IMR-90 (cell line): Measurements from ENCODE around the gene AP3B1. TPM values are rescaled to one million over a fixed set of nuclear protein-coding genes. Genes with fewer than 3 reads are reported as not detected.
A peak's percentile ranks its signal among the peaks of the same experiment; 100 is the strongest.

Source experiments
- ATAC-seq: fragments of 200-7000 bp; cut with Tn5 transposase; 2 replicates; pipeline ENCODE4 v1.9.1; 2020; ENCODE audit warnings: low read depth, mild to moderate bottlenecking, moderate library complexity
- BruUV-seq: library from RNA; stranded (reverse); fragments of 400-500 nt; replicated peaks from 2 replicates; lab custom pipeline; 2021; lab: Mats Ljungman, UMichigan
- CTCF ChIA-PET: fragments of 300-600 bp; formaldehyde crosslinking; extraction: SDS; loops from one replicate; lab custom pipeline; 2021; ENCODE audit warnings: antibody characterized with exemption; lab: Yijun Ruan, JAX
- POLR2A ChIA-PET: fragments of 300-600 bp; sonication (Branson Sonifier 250); formaldehyde crosslinking; loops from one replicate; lab custom pipeline; 2022; ENCODE audit warnings: antibody characterized with exemption; ENCODE audit not compliant: unreplicated experiment; lab: Charles Lee
- DNase-seq: peaks from one replicate; pipeline ENCODE4 v3.0.0; 2013
- H2AFZ ChIP-seq: replicated peaks from 2 replicates; pipeline ENCODE3; 2013; ENCODE audit warnings: low read length, mild to moderate bottlenecking; ENCODE audit not compliant: poor library complexity
- H2AK5ac ChIP-seq: 2 replicates; pipeline ENCODE4 v1.6.1; 2013; ENCODE audit warnings: low read depth, low read length, inconsistent platforms
- H2AK9ac ChIP-seq: replicated peaks from 2 replicates; pipeline ENCODE3; 2013; ENCODE audit warnings: mild to moderate bottlenecking, low read depth, low read length, moderate library complexity; ENCODE audit not compliant: poor library complexity
- H2BK120ac ChIP-seq: 2 replicates; pipeline ENCODE4 v1.6.1; 2013; ENCODE audit warnings: low read depth, low read length, inconsistent platforms
- H2BK15ac ChIP-seq: 3 replicates; pipeline ENCODE4 v1.6.1; 2013; ENCODE audit warnings: low read depth, low read length, inconsistent platforms
- H2BK20ac ChIP-seq: 2 replicates; pipeline ENCODE4 v1.6.1; 2013; ENCODE audit warnings: low read depth, mild to moderate bottlenecking, inconsistent platforms, low read length, moderate library complexity
- H2BK5ac ChIP-seq: 2 replicates; pipeline ENCODE4 v1.6.1; 2013; ENCODE audit warnings: mild to moderate bottlenecking, low read depth, low read length, inconsistent platforms; ENCODE audit not compliant: poor library complexity, severe bottlenecking
- H3K14ac ChIP-seq: replicated peaks from 2 replicates; pipeline ENCODE4 v1.6.1; 2013; ENCODE audit warnings: low read depth, low read length, inconsistent platforms
- H3K18ac ChIP-seq: 2 replicates; pipeline ENCODE4 v1.6.1; 2013; ENCODE audit warnings: low read depth, low read length, control low read depth
- H3K23ac ChIP-seq: 2 replicates; pipeline ENCODE4 v1.6.1; 2013; ENCODE audit warnings: low read depth, low read length, inconsistent platforms
- H3K27ac ChIP-seq: 2 replicates; pipeline ENCODE4 v1.5.1; 2013; ENCODE audit warnings: mild to moderate bottlenecking, control low read depth, low read length; ENCODE audit not compliant: insufficient read depth
- H3K27me3 ChIP-seq: 2 replicates; pipeline ENCODE4 v1.6.1; 2013; ENCODE audit warnings: low read length; ENCODE audit not compliant: control insufficient read depth, insufficient read depth
- H3K36me3 ChIP-seq: 2 replicates; pipeline ENCODE4 v1.6.1; 2013; ENCODE audit warnings: low read length, mixed read lengths; ENCODE audit not compliant: control insufficient read depth, insufficient read depth
- H3K4ac ChIP-seq: 2 replicates; pipeline ENCODE4 v1.6.1; 2013; ENCODE audit warnings: low read depth, low read length, inconsistent platforms
- H3K4me1 ChIP-seq: 2 replicates; pipeline ENCODE4 v1.6.1; 2013; ENCODE audit warnings: low read length, mixed read lengths; ENCODE audit not compliant: control insufficient read depth, insufficient read depth
- H3K4me2 ChIP-seq: 2 replicates; pipeline ENCODE4 v1.6.1; 2013; ENCODE audit warnings: low read depth, mild to moderate bottlenecking, control low read depth, low read length, moderate library complexity
- H3K4me3 ChIP-seq: 2 replicates; pipeline ENCODE4 v1.5.1; 2013; ENCODE audit warnings: low read depth, mild to moderate bottlenecking, control low read depth, low read length, moderate library complexity; ENCODE audit not compliant: insufficient read depth
- H3K56ac ChIP-seq: 2 replicates; pipeline ENCODE4 v1.6.1; 2013; ENCODE audit warnings: low read length, inconsistent platforms; ENCODE audit not compliant: insufficient read depth; ENCODE audit errors: extremely low read depth
- H3K79me1 ChIP-seq, 2 experiments: 2 replicates each; pipeline ENCODE4 v1.6.1; 2013; ENCODE audit warnings: low read length in 2 of 2, inconsistent platforms in 1 of 2, low read depth in 1 of 2
- H3K9ac ChIP-seq: 2 replicates; pipeline ENCODE4 v1.6.1; 2013; ENCODE audit warnings: low read depth, low read length, control low read depth
- H3K9me1 ChIP-seq: 2 replicates; pipeline ENCODE4 v1.6.1; 2013; ENCODE audit warnings: low read length, inconsistent platforms; ENCODE audit not compliant: insufficient read depth
- H3K9me3 ChIP-seq: 2 replicates; pipeline ENCODE4 v1.6.1; 2013; ENCODE audit warnings: low read length; ENCODE audit not compliant: control insufficient read depth, insufficient read depth
- H4K20me1 ChIP-seq: 2 replicates; pipeline ENCODE4 v1.6.1; 2013; ENCODE audit warnings: low read length, inconsistent platforms; ENCODE audit not compliant: insufficient read depth
- H4K5ac ChIP-seq: 2 replicates; pipeline ENCODE4 v1.6.1; 2013; ENCODE audit warnings: mild to moderate bottlenecking, low read depth, low read length, control low read depth
- H4K8ac ChIP-seq, 2 experiments: 2 replicates each; pipeline ENCODE4 v1.6.1; 2013; ENCODE audit warnings: low read depth in 2 of 2, low read length in 2 of 2, control low read depth in 1 of 2, inconsistent platforms in 1 of 2
- H4K91ac ChIP-seq: 2 replicates; pipeline ENCODE4 v1.6.1; 2013; ENCODE audit warnings: low read depth, low read length, inconsistent platforms; ENCODE audit not compliant: insufficient read depth
- CEBPB ChIP-seq: IDR thresholded peaks from 2 replicates; pipeline ENCODE4 v1.6.1; 2012; ENCODE audit warnings: low read depth, low read length, improper control_type of control experiment
- MAFK ChIP-seq: IDR thresholded peaks from 2 replicates; pipeline ENCODE4 v1.6.1; 2012; ENCODE audit warnings: low read depth, low read length, improper control_type of control experiment
- WGBS, 2 experiments: methylation state at CpG; one replicate each; pipeline versions ENCODE4 v1.1.5 to v1.1.7; 2013; ENCODE audit warnings: missing lambda C conversion rate in 2 of 2; ENCODE audit not compliant: insufficient read length in 1 of 2; ENCODE audit errors: extremely low coverage in 2 of 2; 5-methylcytosine and 5-hydroxymethylcytosine counted together
- dilution Hi-C: fragments of 300-500 bp; cut with HindIII; formaldehyde crosslinking; loops from one replicate; pipeline ENCODE4 v1.14.3; 2018; ENCODE audit warnings: low sequenced_read_pairs; ENCODE audit not compliant: unreplicated experiment
- in situ Hi-C: fragments of 300-500 bp; cut with MboI; formaldehyde crosslinking; loops from 3 replicates; pipeline ENCODE4 v1.14.3; 2019; ENCODE audit warnings: low sequenced_read_pairs, inconsistent platforms, mixed read lengths
- intact Hi-C: fragments of 100-400 bp; cut with micrococcal nuclease; formaldehyde crosslinking; loops from 2 replicates; pipeline ENCODE4 v1.10.0; 2022
- polyA plus RNA-seq, 3 experiments: library from polyadenylated mRNA; depleted of rRNA; stranded (reverse); fragments of >200 nt; gene quantifications; 2 replicates each; pipeline ENCODE4 v1.2.3, GENCODE V29; 2012; ENCODE audit warnings: low replicate concordance in 1 of 3
- total RNA-seq: library from RNA; depleted of rRNA; stranded (reverse); fragments of >200 nt; gene quantifications from 2 replicates; pipeline ENCODE4 v1.2.3, GENCODE V29; 2012

The AP3B1 gene
- total and polyA plus RNA-seq, 2 of the 4 experiments (the other 2 are of a cell fraction), result 33.1 to 59.0 TPM

DNA sequence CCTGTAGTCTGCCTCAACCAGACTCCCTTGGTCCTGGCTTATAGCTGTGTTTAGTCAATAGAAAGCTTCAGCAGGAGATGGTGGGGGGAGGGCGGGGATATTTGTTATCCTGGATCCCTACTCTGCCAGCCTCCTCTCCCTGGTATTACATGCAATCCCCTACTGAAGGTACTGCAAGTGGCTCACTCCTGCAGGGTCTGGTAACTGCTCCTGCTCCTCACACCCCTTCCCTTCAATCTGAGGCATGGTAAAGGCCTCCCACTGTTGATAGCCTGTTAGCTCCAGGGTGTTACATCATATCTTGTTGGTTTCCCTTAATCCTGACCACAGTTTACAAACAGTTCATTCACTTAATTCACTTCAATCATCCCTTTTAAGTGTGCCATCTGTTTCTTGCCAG, 137.5 kb downstream of the AP3B1 start:
- no peak overlapping the region for H3K23ac ChIP-seq
- H3K9me3 ChIP-seq, result no peaks in the 10 kb centered on the region
- no peaks in the 10 kb centered on the region for H3K27me3 ChIP-seq
- no peak overlapping the region for H3K9ac ChIP-seq
- in situ Hi-C loops (no loop called here), intact Hi-C loops (no loop called here), dilution Hi-C loops (no loop called here)
- H3K14ac ChIP-seq, result no peak overlapping the region
- no TSS peak for BruUV-seq
- no peaks in the 10 kb centered on the region for H4K20me1 ChIP-seq
- H3K4me1 ChIP-seq, result no peaks in the 10 kb centered on the region
- no CpG with 5 or more reads among the region's 1 CpG for WGBS, 2 experiments
- no peak overlapping the region for H4K91ac ChIP-seq
- H3K4me3 ChIP-seq, result no peak overlapping the region
- POLR2A ChIA-PET, result no interaction called here
- H3K4me2 ChIP-seq, result no peak overlapping the region
- CTCF ChIA-PET, result no interaction called here
- 0 out of 2 replicates have a peak, but pooled peaks cover 5% of the 10 kb centered on the region for H3K9me1 ChIP-seq
- H2BK15ac ChIP-seq, result no peak overlapping the region
- no peak overlapping the region for H2BK20ac ChIP-seq
- H2BK120ac ChIP-seq, result no peak overlapping the region
- no peak overlapping the region for H2AK5ac ChIP-seq
- H4K8ac ChIP-seq, result no peak overlapping the region
- no peak overlapping the region for H3K56ac ChIP-seq
- peaks cover 0 to 7% of the 10 kb centered on the region in 2 experiments; a peak in 1 of 4 replicates for H3K79me1 ChIP-seq
- H2AFZ ChIP-seq, result no peak overlapping the region
- H4K5ac ChIP-seq, result no peak overlapping the region
- no peak overlapping the region for H3K27ac ChIP-seq
- no peak for TF ChIP-seq MAFK
- peak; percentile 17; the same call in 1 of the 2 replicates for TF ChIP-seq CEBPB
- no peak overlapping the region for H2BK5ac ChIP-seq
- peaks cover 14% of the 10 kb centered on the region for H3K36me3 ChIP-seq
- no peak overlapping the region for H3K18ac ChIP-seq
- no peak overlapping the region for H2AK9ac ChIP-seq
- no peak overlapping the region for H3K4ac ChIP-seq
- DNase-seq (no peak), ATAC-seq (no peak)
